KG1 (cell line): ENCODE measurements around the gene NCL.
"Not testable (repeated sequence)": the region's sequence is repeated elsewhere in the genome, so short reads cannot be mapped to it uniquely, and the experiment has no call there.

Experiments used
- DNase-seq: peaks from one replicate; lab custom pipeline; 2025; lab: John Stamatoyannopoulos, UW

NCL gene

DNA sequence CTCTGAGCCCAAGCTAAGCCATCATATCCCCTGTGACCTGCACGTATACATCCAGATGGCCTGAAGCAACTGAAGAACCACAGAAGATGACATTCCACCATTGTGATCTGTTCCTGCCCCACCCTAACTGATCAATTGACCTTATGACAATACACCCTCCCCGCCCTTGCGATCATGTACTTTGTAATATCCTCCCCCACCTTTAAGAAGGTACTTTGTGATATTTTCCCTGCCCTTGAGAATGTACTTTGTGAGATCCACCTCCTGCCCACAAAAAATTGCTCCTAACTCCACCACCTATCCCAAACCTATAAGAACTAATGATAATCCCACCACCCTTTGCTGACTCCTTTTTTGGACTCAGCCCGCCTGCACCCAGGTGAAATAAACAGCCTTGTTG, 33.8 kb downstream of the NCL start:
- DNase-seq = not testable (repeated sequence)

DNA sequence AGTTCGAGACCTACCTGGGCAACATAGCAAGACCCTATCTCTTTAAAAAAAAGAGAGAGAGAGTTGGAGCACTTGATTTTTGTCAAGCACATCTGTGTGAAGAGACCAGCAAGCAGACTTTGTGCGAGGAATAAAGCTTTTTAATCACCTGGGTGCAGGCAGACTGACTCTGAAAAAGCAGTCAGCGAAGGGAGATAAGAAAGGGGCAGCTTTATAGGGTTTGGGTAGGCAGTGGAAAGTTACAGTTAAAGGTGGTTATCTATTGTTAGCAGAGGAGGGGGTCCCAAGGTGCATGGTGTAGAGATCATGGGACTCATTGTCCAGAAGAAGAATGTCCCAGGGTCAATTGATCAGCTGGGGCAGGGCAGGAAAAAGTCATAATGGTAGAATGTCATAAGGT, 34.4 kb downstream of the NCL start:
- DNase-seq = no peak

DNA sequence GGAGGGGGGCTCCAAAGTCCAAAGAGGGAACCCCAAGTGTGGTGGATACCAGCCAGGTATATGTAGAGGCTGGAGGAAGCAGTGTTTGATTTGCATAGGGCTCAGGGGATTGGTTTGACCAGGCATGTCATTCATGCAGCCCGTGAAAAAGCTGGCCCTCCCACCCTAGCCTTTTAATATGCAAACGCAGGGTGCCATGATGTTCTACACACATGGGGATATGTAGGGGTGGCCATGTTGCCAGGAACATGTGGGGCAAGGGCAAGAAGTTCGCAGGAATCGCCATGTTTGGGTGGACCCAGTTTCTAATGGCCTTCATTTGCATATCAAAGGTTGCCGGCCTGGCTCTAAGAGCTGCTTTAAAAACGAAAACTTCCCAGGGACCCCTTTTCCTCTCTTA, 35.1 kb downstream of the NCL start:
- DNase-seq = no peak

DNA sequence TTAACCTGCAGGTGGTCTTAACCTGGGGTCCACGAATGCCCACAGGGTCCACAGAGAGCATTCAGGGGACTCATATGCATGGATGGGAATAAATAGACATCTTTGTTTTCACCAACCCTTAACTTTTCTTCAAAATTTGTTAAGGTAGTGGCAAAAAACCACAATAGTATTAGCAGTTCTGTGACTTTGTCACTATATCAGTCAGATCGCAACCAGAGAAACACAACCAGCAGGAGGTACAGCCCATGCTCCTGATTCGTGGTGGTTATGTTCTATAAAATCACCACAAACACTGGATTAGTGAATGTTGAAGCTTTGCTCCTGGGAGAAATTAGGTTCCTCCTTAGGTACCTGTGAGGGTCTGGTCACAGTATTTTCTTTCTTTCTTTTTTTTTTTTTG, 37.2 kb downstream of the NCL start:
- DNase-seq = no peak

DNA sequence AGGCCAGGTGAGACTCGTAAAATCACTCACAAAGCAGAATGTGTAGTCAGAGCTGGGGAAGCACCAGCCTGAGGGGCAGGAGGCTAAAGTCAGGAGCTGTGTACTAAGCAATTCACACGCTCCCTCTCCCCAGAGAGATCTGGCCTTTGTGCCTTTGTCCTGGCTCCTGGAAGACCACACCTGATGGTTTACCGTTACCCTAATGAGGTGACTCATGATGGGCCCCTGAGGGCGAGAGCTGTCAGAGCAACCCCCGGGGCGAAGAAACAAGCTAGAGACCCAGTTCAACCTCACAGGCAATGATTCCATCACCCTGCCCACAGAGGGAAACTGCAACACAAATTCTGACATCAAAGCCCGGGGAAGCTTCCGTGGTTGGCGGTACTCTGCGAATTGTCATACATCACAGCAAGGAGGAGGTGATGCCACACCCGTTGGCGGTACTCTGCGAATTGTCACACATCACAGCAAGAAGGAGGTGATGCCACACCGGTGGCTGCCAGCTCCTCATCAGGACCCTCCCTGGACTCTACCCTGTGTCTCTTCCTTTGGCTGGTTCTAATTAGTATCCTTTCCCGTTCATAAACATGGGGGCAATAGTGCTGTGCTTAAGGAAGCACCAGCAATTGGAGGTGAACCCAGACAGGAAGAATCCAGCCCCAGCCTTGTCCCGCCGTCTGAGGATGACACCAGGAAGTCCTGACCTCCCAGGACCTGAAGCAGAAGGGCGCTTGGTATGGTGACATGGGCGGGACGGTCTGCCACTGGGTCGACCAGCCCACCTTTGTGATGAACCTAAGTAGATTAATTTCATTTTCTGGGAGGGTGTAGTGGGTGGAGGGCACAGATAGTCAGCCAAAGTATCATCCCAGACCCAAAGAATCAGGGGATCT, 38.2 kb downstream of the NCL start:
- DNase-seq = no peak

DNA sequence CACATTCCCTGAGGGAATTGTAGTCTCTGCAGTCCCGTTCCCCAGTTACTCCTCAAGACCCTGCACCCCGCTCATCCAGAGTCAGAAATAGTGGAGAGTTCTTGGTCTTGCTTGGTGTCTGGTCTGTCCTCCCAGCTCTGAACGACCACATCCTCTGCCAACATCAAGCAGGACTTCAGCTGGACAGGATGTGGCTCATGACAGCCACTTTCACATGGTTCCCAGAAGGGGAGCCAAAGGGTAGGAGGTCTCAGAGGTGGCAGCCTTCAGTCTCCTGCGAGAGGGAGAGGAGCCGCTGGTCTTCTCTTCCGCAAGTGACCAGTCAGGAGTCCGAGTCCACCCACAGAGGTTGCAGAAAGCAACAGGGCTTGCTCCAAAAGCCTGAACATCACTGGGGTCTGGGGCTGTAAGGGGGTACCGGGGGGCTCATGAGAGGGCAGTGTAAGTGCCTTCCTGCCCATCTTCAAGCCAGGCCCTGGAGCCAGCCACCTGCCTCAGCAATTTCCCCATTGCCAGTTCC, 38.9 kb downstream of the NCL start:
- no peak for DNase-seq

DNA sequence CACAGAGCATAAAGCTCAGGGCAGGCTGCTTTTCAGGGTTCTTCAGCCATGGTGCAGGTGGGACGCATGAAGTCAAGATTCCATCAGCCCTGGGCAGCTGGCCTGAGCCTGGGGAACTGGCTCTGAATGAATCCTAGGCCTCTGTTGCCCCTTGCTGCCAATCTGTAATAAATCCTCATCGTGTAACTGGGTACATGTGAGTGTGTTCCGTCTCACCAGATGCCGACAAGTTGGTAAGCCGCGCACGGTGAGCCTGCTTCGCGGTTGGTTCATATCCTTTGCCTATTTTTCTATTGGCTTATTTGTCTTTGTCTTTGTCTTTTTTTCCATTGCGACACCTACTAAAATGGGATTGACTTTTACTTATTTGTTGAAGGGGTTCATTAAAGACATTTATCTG, 41.1 kb downstream of the NCL start:
- DNase-seq = no peak

DNA sequence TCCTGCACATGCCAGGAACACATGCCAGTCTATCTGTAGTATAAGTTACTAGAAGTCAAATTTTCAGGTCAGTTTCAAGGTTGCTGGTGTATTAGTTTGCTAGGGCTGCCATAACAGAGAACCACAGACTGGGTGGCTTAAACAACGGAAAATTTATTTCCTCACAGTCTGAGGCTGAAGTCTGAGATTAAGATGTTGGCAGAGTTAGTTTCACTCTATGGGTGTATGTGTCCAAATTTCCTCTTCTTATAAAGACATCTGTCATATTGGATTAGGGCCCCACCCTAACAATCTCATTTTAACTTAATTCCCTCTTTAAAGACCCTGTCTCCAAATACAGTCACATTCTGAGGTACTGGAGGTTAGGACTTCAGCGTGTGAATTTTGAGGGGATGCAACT, 42.2 kb downstream of the NCL start:
- no peak for DNase-seq

DNA sequence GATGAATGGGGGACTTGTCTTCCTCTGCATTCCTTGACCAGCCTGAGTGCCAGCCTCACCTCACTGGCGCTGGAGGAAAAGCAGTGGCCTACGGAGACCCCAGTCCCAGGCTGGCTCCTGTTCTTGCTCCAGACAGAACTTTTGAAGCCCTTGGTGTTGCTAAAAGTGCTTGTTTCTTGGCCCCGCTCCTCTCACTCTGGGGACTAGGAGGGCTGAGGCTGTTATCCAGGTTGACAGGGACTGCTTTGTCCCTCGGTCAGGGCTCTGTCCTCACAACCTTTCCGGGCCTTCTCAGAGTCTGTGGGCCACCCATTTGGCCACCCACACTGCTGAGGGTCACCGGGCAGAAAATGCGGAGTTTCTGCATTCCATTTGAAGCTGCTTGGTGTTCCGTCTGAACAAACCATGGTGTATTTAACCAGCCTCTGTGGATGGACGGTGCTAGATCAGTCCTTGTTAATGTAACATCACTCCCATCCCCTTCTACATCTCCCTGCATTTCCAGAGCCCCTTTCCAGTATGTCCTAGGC, 43.2 kb downstream of the NCL start:
- DNase-seq = no peak

DNA sequence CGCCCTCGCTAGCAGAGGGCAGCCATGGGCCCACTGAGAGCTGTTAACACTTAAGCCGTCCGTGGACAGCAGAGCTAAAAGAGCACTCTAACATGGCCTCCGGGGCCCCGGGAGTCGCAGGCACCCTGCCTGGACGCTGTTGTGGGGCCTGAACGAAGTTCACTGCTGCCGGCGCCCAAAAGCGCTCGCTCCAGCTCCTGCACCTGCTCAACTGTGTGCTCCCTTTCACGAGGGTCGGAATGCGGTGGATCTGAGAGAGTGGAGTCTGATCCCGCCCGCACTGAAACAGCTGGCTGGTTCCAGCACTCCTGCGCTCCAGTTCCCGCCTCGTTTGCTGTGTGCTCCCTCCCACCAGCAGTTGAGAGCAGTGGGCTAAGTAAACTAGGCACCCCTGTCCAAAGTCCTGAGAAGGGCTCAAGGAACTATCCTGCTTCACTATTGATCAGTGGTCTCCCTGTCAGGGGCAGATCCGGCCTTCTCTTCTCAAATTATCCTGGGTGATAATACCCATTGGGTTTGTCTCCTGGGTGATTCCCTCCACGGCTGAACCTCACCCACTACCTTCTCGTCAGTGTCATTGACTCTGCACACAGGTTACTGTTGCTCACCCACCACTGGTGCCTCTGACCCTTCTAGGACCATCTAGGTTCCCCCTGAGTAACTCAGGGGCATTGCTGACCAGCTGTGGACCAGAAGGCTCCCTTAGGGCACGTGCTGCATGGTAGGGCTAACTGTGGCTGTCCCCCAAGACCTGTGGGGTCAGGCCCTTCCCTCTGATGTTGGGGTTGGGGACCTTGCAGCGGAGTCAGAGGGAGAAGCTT, 45.3 kb downstream of the NCL start:
- no peak for DNase-seq

DNA sequence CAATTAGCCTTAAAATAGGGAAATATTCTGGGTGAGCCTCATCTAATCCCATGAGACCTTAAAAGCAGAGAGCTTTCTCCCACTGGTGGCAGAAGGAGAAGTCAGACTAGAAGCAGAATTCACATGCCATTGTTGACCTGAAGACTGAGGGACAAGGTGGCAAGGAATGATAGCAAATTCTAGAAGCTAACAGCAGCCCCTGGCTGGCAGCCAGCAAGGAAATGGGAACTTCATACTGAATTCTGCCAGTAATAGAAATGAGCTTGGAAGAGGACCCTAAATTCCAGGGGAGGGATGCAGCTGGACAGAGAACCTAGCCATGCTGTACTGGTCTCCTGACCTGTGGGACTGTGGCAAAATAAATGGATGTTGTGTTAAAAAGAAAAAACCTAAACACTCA, 49.3 kb downstream of the NCL start:
- DNase-seq = no peak

DNA sequence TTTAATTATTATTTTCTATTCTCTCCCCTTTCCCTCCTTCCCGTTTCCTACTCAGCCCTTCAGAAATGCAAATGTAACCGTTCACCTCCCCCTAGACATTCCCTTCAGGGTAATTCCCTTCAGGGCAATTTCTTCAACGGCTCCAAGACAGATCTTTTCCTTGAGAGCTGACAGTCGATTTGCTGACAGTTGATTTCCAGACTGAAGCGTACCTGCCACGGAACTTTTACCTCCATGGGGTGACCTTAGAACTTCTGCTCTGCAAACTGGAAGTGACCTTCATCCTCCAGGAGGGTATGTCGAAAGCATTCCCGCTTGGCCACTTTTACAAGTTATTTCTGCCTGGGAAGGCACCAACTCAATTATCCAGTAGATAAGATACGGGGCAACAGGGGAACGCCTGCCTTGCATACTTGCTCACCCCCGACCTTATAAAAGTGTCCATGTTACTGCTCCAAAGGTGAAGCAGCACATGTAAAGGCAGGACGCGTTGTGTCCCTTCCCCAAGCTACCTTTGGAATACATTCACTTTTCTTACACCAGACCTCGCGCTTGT, 50.3 kb downstream of the NCL start:
- DNase-seq = no peak

DNA sequence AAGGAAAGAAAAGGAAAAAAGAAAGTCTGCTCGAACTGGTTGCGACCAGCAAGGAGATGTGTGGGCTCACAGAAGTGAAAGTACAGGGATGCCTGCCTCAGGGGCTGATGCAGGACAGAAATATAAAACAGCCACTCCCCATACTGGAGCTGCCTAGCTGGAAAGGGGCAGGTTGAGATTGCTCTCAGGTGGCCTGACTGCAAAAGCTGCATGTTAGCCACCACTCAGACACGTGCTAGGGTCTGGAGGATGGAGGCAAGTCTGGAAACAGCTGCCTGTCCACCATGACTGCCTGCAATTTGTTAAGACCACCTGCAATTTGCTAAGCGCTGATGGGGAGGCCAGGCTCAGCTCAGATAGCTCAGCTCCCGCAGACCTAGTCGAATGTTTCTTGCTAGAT, 50.8 kb downstream of the NCL start:
- no peak for DNase-seq

DNA sequence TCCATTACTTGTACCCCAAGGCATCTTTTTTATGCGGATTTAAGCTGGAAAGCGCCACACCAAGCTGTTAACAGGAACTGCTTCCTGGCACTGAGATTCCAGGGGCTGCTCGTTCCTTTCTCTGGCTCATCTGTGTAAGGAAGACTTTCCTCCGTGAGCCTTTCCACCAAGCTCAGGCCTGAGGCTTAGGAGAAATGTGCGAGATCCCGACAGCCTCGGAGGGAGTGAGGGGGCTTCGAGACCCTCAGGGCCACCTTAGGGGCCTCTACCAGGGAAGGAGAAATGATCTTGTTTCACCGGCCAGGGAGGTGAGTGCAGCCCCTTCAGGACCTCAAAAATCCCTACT, 51.7 kb downstream of the NCL start:
- DNase-seq = no peak

DNA sequence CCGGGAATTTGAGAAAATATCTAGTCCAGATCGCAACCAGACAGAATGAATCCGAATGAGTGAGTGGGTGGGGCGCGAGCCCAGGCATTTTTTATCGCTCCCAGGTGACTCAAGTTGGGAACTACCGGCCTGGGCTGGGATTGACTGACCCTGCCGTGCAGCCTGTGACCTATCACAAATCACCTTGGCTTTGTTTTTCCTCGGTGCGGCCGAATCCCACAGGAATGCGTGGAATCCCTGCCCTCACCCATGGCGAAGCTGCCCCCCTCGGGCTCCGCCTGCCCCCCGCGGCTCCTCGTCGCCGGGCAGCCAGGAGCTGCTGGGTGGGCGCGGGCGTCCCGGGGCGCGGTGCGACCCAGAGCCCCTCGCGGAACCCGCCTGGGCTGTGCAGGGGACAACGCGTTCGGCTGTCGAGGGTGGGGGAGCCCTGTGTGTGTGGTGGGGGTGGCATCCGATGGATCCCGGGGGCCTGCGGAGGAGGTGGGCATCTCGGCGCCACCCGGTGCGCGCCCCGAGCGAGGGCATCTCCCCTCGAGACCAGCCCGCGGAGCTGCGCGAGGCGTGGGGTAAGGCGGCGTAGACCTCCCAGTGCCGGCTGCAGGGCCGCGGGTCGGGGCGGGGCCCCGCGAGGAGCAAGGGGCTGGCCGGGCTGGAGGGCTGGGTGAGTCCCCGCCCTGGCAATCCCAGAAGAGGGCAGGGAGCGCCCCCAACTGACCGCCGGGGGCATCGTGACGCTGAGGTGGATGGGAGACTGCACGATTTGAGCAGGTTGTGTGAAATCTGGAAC, 52.3 kb downstream of the NCL start:
- no peak for DNase-seq

DNA sequence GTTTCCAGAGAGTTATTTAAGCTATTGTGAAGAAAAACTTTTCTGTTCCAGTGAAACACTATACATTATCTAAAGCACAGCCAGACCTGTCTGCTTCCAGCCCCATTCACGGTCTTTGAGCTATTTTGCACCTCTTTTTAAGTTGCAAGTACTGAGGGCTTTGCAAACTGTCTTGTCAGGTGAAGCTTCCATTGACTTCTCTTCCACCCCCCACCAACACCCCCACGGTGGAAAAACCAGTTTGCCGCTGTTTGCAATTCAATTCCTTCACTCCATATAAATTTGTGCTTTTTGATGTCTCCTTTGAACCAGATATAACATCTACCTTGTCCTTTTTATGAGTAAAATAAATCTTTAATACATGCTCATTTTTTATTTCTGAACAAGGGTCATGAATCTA, 53.0 kb downstream of the NCL start:
- DNase-seq = no peak

DNA sequence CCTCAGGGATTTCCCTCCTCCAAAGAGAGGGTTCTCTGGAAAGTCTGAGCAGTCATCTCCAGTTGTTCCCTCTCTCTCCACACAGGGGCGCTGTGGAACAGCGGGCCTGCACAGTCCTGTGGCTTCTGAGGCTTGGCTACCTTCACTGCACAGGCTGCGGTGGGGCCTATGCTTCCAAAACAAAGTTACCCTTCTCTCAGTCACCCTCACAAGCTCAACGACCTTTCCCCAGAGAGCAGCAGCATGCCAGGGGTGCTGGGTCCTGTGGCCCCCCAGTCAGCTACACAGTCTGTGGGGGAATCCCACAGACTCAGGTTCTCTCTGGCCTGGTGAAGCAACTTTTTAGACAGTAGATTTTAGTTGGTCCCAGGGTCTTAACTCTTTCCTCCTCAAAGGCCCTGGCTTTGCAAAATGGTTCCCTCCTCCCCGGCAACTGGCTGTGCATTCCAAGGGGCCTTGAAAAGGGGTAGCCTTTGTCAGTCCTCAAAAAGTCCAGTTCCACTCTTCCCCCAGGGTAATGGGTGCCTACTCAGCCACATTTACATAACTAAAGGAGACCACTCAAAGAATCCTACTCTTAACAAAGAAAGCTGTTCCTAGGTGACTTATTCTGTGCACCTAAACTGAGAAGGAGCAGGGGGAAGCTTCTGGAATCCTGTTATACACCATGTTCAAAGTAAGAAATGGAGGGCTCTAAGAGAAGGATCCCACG, 53.8 kb downstream of the NCL start:
- DNase-seq = no peak

DNA sequence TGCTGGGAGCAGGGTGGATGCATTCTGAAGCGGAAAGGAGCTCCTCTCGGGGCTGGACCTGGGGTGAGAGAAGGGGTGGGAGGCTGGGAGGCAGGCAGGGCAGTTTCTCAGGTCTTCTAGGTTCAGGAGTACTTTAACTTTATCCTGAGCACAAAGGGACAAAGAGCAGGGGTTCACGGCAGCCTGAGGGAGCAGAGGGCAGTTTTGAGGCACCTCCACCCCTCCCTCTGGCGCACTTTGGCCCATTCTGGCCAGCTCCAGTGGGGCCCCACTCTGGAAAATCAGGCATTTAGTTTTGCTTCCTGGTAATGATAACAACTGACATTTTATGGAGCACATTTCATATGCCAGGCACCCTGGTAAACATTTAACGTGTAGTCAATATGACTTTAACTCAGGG, 54.5 kb downstream of the NCL start:
- DNase-seq = no peak

DNA sequence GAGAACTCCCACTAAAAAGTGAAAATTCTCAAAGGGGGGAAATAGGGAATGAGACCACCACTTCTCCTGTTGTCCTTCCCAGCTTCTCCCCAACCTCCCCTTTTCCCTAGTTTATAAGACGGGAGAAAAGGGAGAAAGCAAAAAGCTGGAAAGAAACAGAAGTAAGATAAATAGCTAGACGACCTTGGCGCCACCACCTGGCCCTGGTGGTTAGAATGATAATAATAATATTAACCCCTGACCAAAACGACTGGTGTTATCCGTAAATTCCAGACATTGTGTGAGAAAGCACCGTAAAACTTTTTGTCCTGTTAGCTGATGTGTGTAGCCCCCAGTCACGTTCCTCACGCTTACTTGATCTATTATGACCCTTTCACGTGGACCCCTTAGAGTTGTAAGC, 56.0 kb downstream of the NCL start:
- DNase-seq = not testable (repeated sequence)

DNA sequence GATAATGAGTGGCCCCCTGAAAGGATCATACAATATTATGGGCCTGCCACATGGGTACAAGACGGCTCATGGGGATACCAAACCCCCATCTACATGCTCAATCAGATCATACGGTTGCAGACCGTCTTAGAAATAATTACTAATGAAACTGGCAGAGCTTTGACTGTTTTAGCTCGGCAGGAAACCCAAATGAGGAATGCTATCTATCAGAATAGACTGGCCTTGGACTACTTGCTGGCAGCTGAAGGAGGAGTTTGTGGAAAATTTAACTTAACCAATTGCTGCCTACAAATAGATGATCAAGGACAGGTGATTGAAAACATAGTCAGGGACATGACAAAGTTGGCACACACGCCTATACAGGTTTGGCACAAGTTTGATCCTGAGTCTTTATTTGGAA, 56.6 kb downstream of the NCL start:
- DNase-seq = not testable (repeated sequence)
